ENCODE measurements around the gene CNGB1.
"Not testable (repeated sequence)": the region's sequence is repeated elsewhere in the genome, so short reads cannot be mapped to it uniquely, and the experiment has no call there.

CNGB1 gene

GRCh38 chr16:57882792-57883191 is 88.1 kb downstream of the CNGB1 start:
- H3K4me1 ChIP-seq (ENCODE audit: control insufficient read depth in 1 of 2, insufficient read depth in 1 of 2, low read depth in 1 of 2, low read length in 1 of 2) = no peaks in the 10 kb centered on the region
- H3K9me3 ChIP-seq = no peaks in the 10 kb centered on the region
- H3K27ac ChIP-seq = no peak overlapping the region
- TF ChIP-seq, protein P1, sequence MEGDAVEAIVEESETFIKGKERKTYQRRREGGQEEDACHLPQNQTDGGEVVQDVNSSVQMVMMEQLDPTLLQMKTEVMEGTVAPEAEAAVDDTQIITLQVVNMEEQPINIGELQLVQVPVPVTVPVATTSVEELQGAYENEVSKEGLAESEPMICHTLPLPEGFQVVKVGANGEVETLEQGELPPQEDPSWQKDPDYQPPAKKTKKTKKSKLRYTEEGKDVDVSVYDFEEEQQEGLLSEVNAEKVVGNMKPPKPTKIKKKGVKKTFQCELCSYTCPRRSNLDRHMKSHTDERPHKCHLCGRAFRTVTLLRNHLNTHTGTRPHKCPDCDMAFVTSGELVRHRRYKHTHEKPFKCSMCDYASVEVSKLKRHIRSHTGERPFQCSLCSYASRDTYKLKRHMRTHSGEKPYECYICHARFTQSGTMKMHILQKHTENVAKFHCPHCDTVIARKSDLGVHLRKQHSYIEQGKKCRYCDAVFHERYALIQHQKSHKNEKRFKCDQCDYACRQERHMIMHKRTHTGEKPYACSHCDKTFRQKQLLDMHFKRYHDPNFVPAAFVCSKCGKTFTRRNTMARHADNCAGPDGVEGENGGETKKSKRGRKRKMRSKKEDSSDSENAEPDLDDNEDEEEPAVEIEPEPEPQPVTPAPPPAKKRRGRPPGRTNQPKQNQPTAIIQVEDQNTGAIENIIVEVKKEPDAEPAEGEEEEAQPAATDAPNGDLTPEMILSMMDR (IDR thresholded peaks at IDR 0.05) = no peak
- H3K36me3 ChIP-seq = no peaks in the 10 kb centered on the region
- no peak overlapping the region for H3K4me3 ChIP-seq (ENCODE audit: low read depth in 1 of 2, low read length in 1 of 2)
- H3K27me3 ChIP-seq = peaks cover 61% of the 10 kb centered on the region

- TF ChIP-seq, protein P1 (IDR thresholded peaks at IDR 0.05) = no peak
- Histone ChIP-seq H3K4me3 (ENCODE audit: low read depth in 1 of 2, low read length in 1 of 2) (no peak overlapping the region), H3K27ac (no peak overlapping the region), H3K9me3 (no peaks in the 10 kb centered on the region), H3K27me3 (peaks cover 61% of the 10 kb centered on the region), H3K36me3 (no peaks in the 10 kb centered on the region), H3K4me1 (ENCODE audit: control insufficient read depth in 1 of 2, insufficient read depth in 1 of 2, low read depth in 1 of 2, low read length in 1 of 2) (no peaks in the 10 kb centered on the region)
These were observed 88.7 kb downstream of the CNGB1 start for GRCh38 chr16:57882206-57882605.

- H3K36me3 ChIP-seq = no peaks in the 10 kb centered on the region
- H3K27me3 ChIP-seq = peaks cover 37% of the 10 kb centered on the region
- no peaks in the 10 kb centered on the region for H3K9me3 ChIP-seq
- no peak overlapping the region for H3K4me3 ChIP-seq (ENCODE audit: low read depth in 1 of 2, low read length in 1 of 2)
- no peak overlapping the region for H3K27ac ChIP-seq
- TF ChIP-seq, protein P1 (IDR thresholded peaks at IDR 0.05) = no peak
- no peaks in the 10 kb centered on the region for H3K4me1 ChIP-seq (ENCODE audit: control insufficient read depth in 1 of 2, insufficient read depth in 1 of 2, low read depth in 1 of 2, low read length in 1 of 2)
These were observed 92.3 kb downstream of the CNGB1 start for GRCh38 chr16:57878586-57878985.

DNA sequence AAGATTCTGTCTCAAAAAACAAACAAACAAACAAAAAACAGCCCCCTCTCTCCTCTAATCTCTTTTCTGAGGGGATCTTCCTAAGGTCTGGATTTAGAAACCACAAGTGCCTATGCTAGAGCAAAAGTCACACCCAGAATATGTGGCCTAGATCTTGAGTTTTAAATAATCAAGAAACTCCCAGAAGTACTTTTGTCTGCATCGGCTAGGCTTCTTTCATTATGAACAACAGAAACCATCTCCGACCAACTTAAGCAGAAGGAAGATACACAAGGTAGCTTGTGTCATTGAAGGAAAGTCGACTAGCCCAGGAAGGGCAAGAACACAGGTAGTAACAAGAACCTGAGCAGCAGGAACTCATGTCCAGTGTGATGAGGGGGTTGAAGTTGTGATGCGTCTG is 94.7 kb downstream of the CNGB1 start:
- no peak overlapping the region for H3K27ac ChIP-seq
- TF ChIP-seq, protein P1 (IDR thresholded peaks at IDR 0.05) = no peak
- H3K4me1 ChIP-seq (ENCODE audit: control insufficient read depth in 1 of 2, insufficient read depth in 1 of 2, low read depth in 1 of 2, low read length in 1 of 2) = no peaks in the 10 kb centered on the region
- H3K27me3 ChIP-seq = peaks cover 30% of the 10 kb centered on the region
- no peak overlapping the region for H3K4me3 ChIP-seq (ENCODE audit: low read depth in 1 of 2, low read length in 1 of 2)
- no peaks in the 10 kb centered on the region for H3K9me3 ChIP-seq
- H3K36me3 ChIP-seq = no peaks in the 10 kb centered on the region

- no peak overlapping the region for H3K4me3 ChIP-seq (ENCODE audit: low read depth in 1 of 2, low read length in 1 of 2)
- no peaks in the 10 kb centered on the region for H3K9me3 ChIP-seq
- peaks cover 22% of the 10 kb centered on the region for H3K27me3 ChIP-seq
- H3K27ac ChIP-seq = no peak overlapping the region
- TF ChIP-seq, protein P1 (IDR thresholded peaks at IDR 0.05) = no peak
- no peaks in the 10 kb centered on the region for H3K4me1 ChIP-seq (ENCODE audit: control insufficient read depth in 1 of 2, insufficient read depth in 1 of 2, low read depth in 1 of 2, low read length in 1 of 2)
- H3K36me3 ChIP-seq = no peaks in the 10 kb centered on the region
These were observed 95.6 kb downstream of the CNGB1 start for GRCh38 chr16:57875347-57875746.

- TF ChIP-seq, protein P1 (IDR thresholded peaks at IDR 0.05) = no peak
- Histone ChIP-seq H3K4me1 (ENCODE audit: control insufficient read depth in 1 of 2, insufficient read depth in 1 of 2, low read depth in 1 of 2, low read length in 1 of 2) (no peaks in the 10 kb centered on the region), H3K4me3 (ENCODE audit: low read depth in 1 of 2, low read length in 1 of 2) (no peak overlapping the region), H3K27ac (no peak overlapping the region), H3K9me3 (no peaks in the 10 kb centered on the region), H3K27me3 (peaks cover 22% of the 10 kb centered on the region), H3K36me3 (no peaks in the 10 kb centered on the region)
These were observed 97.7 kb downstream of the CNGB1 start for GRCh38 chr16:57873218-57873617.

DNA sequence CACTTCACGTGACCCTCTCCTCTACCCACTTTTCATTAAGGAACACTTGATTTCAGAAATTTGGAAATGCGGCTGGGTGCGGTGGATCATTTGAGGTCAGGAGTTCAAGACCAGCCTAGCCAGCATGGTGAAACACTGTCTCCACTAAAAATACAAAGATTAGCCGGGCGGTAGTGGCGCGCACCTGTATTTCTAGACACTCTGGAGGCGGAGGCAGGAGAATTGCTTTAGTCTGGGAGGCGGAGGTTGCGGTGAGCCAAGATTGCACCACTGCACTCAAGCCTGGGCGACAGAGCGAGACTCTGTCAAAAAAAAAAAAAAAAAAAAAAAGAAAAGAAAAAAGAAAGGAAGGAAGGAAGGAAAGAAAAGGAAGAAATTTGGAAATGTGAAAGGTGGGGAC is 98.2 kb downstream of the CNGB1 start:
- not testable (repeated sequence) for H3K9me3 ChIP-seq; H3K4me3 ChIP-seq (ENCODE audit: low read depth in 1 of 2, low read length in 1 of 2); H3K4me1 ChIP-seq (ENCODE audit: control insufficient read depth in 1 of 2, insufficient read depth in 1 of 2, low read depth in 1 of 2, low read length in 1 of 2); H3K36me3 ChIP-seq; H3K27ac ChIP-seq
- peaks cover 22% of the 10 kb centered on the region for H3K27me3 ChIP-seq
